H1 (cell line): ENCODE results near the gene NSMCE3. TPM values are rescaled to one million over a fixed set of nuclear protein-coding genes. Genes with fewer than 3 reads are reported as not detected.

Experiments used
- ASH2L ChIP-seq: fragments of 200-600, 300-600 bp; sonication (generic); IDR thresholded peaks from one replicate; pipeline ENCODE4 v1.7.1; 2017; ENCODE audit warnings: low read length
- BRCA1 ChIP-seq: IDR thresholded peaks from 2 replicates; pipeline ENCODE4 v1.6.1; 2012; ENCODE audit warnings: low read depth, low read length, improper control_type of control experiment
- CBX8 ChIP-seq: fragments of 300-800, 300-1000 bp; sonication (generic); IDR thresholded peaks from 2 replicates; pipeline ENCODE4 v1.7.1; 2016; ENCODE audit warnings: low read depth, low read length, borderline replicate concordance
- NRF1 ChIP-seq: IDR thresholded peaks from 2 replicates; pipeline ENCODE4 v1.6.1; 2011; ENCODE audit warnings: mild to moderate bottlenecking, low read depth, low read length, improper control_type of control experiment
- POLR2AphosphoS5 ChIP-seq: IDR thresholded peaks from 2 replicates; pipeline ENCODE4 v1.6.1; 2011; ENCODE audit warnings: low read depth, low read length
- TCF12 ChIP-seq: IDR thresholded peaks from 2 replicates; pipeline ENCODE4 v1.6.1; 2011; ENCODE audit warnings: low read depth, mild to moderate bottlenecking, low read length
- polyA plus RNA-seq, 7 experiments: library from polyadenylated mRNA; depleted of rRNA in 3 of 7; stranded (reverse) in 5 of 7; unstranded in 2 of 7; fragments of >200 nt in 5 of 7; fragments of 200-250 nt in 2 of 7; gene quantifications; 1 replicate in 5 of 7; 2 replicates in 1 of 7; 4 replicates in 1 of 7; pipeline versions ENCODE4 v1.2.1 to v1.2.3, GENCODE V29; 2011 to 2013; ENCODE audit warnings: missing spikeins in 2 of 7, mixed read lengths in 2 of 7
- total RNA-seq: library from RNA; stranded (reverse); fragmentation: NEBNext Ultra II Directional; extraction: Animal tissue kit (Norgen Biotek cat#: 25700); gene quantifications from 2 replicates; pipeline ENCODE4 v1.2.1, GENCODE V29; 2021
- TF ChIP-seq, protein P1 (sequence below): fragments of 300-600 bp; sonication (generic); IDR thresholded peaks from 2 replicates; pipeline ENCODE4 v1.7.1; 2012; ENCODE audit warnings: low read length, moderate library complexity, mild to moderate bottlenecking, inconsistent platforms; ENCODE audit not compliant: insufficient replicate concordance

The NSMCE3 gene
- total and polyA plus RNA-seq, 2 of the 8 experiments (the other 6 are each of a cell fraction or from before 2014, with no cell fraction given), result 4.3 to 6.7 TPM

DNA sequence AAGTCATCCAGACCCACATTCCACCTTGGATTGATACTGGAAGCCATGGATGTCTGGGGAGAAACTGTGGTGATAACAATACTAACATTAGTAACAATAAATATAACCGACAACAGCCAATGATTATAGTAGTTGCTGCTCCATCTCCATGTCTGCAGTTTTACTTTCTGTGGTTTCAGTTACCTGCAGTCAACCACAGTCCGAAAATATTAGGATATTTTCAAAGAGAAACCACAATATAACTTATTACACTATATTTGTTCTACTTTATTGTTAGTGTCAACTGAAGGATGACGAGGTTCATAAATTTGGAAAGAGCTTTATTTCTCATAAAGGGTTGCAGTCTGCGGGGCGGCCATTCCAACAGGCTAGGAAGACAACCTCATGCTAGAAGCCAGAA lies 2.6 kb upstream of the NSMCE3 start (continued):
- TF ChIP-seq, protein P1, sequence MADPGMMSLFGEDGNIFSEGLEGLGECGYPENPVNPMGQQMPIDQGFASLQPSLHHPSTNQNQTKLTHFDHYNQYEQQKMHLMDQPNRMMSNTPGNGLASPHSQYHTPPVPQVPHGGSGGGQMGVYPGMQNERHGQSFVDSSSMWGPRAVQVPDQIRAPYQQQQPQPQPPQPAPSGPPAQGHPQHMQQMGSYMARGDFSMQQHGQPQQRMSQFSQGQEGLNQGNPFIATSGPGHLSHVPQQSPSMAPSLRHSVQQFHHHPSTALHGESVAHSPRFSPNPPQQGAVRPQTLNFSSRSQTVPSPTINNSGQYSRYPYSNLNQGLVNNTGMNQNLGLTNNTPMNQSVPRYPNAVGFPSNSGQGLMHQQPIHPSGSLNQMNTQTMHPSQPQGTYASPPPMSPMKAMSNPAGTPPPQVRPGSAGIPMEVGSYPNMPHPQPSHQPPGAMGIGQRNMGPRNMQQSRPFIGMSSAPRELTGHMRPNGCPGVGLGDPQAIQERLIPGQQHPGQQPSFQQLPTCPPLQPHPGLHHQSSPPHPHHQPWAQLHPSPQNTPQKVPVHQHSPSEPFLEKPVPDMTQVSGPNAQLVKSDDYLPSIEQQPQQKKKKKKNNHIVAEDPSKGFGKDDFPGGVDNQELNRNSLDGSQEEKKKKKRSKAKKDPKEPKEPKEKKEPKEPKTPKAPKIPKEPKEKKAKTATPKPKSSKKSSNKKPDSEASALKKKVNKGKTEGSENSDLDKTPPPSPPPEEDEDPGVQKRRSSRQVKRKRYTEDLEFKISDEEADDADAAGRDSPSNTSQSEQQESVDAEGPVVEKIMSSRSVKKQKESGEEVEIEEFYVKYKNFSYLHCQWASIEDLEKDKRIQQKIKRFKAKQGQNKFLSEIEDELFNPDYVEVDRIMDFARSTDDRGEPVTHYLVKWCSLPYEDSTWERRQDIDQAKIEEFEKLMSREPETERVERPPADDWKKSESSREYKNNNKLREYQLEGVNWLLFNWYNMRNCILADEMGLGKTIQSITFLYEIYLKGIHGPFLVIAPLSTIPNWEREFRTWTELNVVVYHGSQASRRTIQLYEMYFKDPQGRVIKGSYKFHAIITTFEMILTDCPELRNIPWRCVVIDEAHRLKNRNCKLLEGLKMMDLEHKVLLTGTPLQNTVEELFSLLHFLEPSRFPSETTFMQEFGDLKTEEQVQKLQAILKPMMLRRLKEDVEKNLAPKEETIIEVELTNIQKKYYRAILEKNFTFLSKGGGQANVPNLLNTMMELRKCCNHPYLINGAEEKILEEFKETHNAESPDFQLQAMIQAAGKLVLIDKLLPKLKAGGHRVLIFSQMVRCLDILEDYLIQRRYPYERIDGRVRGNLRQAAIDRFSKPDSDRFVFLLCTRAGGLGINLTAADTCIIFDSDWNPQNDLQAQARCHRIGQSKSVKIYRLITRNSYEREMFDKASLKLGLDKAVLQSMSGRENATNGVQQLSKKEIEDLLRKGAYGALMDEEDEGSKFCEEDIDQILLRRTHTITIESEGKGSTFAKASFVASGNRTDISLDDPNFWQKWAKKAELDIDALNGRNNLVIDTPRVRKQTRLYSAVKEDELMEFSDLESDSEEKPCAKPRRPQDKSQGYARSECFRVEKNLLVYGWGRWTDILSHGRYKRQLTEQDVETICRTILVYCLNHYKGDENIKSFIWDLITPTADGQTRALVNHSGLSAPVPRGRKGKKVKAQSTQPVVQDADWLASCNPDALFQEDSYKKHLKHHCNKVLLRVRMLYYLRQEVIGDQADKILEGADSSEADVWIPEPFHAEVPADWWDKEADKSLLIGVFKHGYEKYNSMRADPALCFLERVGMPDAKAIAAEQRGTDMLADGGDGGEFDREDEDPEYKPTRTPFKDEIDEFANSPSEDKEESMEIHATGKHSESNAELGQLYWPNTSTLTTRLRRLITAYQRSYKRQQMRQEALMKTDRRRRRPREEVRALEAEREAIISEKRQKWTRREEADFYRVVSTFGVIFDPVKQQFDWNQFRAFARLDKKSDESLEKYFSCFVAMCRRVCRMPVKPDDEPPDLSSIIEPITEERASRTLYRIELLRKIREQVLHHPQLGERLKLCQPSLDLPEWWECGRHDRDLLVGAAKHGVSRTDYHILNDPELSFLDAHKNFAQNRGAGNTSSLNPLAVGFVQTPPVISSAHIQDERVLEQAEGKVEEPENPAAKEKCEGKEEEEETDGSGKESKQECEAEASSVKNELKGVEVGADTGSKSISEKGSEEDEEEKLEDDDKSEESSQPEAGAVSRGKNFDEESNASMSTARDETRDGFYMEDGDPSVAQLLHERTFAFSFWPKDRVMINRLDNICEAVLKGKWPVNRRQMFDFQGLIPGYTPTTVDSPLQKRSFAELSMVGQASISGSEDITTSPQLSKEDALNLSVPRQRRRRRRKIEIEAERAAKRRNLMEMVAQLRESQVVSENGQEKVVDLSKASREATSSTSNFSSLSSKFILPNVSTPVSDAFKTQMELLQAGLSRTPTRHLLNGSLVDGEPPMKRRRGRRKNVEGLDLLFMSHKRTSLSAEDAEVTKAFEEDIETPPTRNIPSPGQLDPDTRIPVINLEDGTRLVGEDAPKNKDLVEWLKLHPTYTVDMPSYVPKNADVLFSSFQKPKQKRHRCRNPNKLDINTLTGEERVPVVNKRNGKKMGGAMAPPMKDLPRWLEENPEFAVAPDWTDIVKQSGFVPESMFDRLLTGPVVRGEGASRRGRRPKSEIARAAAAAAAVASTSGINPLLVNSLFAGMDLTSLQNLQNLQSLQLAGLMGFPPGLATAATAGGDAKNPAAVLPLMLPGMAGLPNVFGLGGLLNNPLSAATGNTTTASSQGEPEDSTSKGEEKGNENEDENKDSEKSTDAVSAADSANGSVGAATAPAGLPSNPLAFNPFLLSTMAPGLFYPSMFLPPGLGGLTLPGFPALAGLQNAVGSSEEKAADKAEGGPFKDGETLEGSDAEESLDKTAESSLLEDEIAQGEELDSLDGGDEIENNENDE, result no peak
- no peak for TF ChIP-seq POLR2AphosphoS5
- no peak for TF ChIP-seq CBX8
- TF ChIP-seq BRCA1, result no peak
- no peak for TF ChIP-seq TCF12
- no peak for TF ChIP-seq NRF1
- TF ChIP-seq ASH2L, result no peak
